HAP-1 (cell line): ENCODE results near the gene CEMIP2.
"Not testable (repeated sequence)": the region's sequence is repeated elsewhere in the genome, so short reads cannot be mapped to it uniquely, and the experiment has no call there.

Experiments used
- DNase-seq, 2 experiments: peaks; one replicate each; pipeline ENCODE4 v3.0.0-alpha.2; 2016 to 2020; ENCODE audit warnings: low spot score in 2 of 2
- H3K27me3 ChIP-seq: fragments of 250-450 bp; sonication (Bioruptor Pico); 2 replicates; pipeline ENCODE4 v1.5.1; 2020; ENCODE audit warnings: low read depth, mild to moderate bottlenecking, moderate library complexity
- H3K36me3 ChIP-seq: fragments of 250-450 bp; sonication (Bioruptor Pico); replicated peaks from 2 replicates; pipeline ENCODE4 v1.5.1; 2020; ENCODE audit warnings: mild to moderate bottlenecking
- H3K4me1 ChIP-seq: fragments of 250-450 bp; sonication (Bioruptor Pico); 2 replicates; pipeline ENCODE4 v1.5.1; 2020; ENCODE audit warnings: mild to moderate bottlenecking
- H3K4me3 ChIP-seq: fragments of 250-450 bp; sonication (Bioruptor Pico); 2 replicates; pipeline ENCODE4 v1.5.1; 2020; ENCODE audit warnings: mild to moderate bottlenecking, moderate library complexity
- H3K9me3 ChIP-seq: fragments of 250-450 bp; sonication (Bioruptor Pico); 2 replicates; pipeline ENCODE4 v1.5.1; 2020; ENCODE audit warnings: mild to moderate bottlenecking, moderate library complexity
- in situ Hi-C: fragments of 300-500 bp; cut with MboI; formaldehyde crosslinking; loops from 3 replicates; pipeline ENCODE4 v1.14.3; 2020; ENCODE audit warnings: low sequenced_read_pairs, inconsistent platforms, mixed read lengths

Gene CEMIP2

GRCh38 chr9:71704796-71705195 is 63.5 kb downstream of the CEMIP2 start:
- in situ Hi-C loops, result no loop called here
- DNase-seq, result no peak

GRCh38 chr9:71703172-71703872 is 65.0 kb downstream of the CEMIP2 start:
- no peak for DNase-seq
- Histone ChIP-seq H3K36me3 (peaks cover 21% of the 10 kb centered on the region), H3K4me1 (no peaks in the 10 kb centered on the region; the same call in none of the 2 replicates), H3K4me3 (no peak overlapping the region), H3K9me3 (no peaks in the 10 kb centered on the region), H3K27me3 (no peaks in the 10 kb centered on the region)
- in situ Hi-C loops, result no loop called here

More at GRCh38 chr9:71704796-71705195, 63.5 kb downstream of the CEMIP2 start:
- Histone ChIP-seq H3K36me3 (peaks cover 30% of the 10 kb centered on the region), H3K4me3 (no peak overlapping the region), H3K4me1 (no peaks in the 10 kb centered on the region; the same call in none of the 2 replicates), H3K27me3 (no peaks in the 10 kb centered on the region), H3K9me3 (no peaks in the 10 kb centered on the region)

GRCh38 chr9:71697882-71698281 is 70.4 kb downstream of the CEMIP2 start:
- H3K36me3 ChIP-seq, result peaks cover 40% of the 10 kb centered on the region
- no peak for DNase-seq
- in situ Hi-C loops, result no loop called here
- H3K27me3 ChIP-seq, result no peaks in the 10 kb centered on the region
- no peaks in the 10 kb centered on the region for H3K9me3 ChIP-seq
- no peaks in the 10 kb centered on the region for H3K4me1 ChIP-seq
- no peak overlapping the region for H3K4me3 ChIP-seq

GRCh38 chr9:71694332-71694731 is 74.0 kb downstream of the CEMIP2 start:
- no peaks in the 10 kb centered on the region for H3K4me1 ChIP-seq
- no peak for DNase-seq
- H3K27me3 ChIP-seq, result no peaks in the 10 kb centered on the region
- no peak overlapping the region for H3K4me3 ChIP-seq
- in situ Hi-C loops, result no loop called here
- no peaks in the 10 kb centered on the region for H3K9me3 ChIP-seq
- H3K36me3 ChIP-seq, result peaks cover 42% of the 10 kb centered on the region

GRCh38 chr9:71693607-71694006 is 74.7 kb downstream of the CEMIP2 start:
- Histone ChIP-seq H3K27me3 (no peaks in the 10 kb centered on the region), H3K4me3 (no peak overlapping the region), H3K9me3 (no peaks in the 10 kb centered on the region), H3K36me3 (peaks cover 48% of the 10 kb centered on the region), H3K4me1 (no peaks in the 10 kb centered on the region)
- in situ Hi-C loops, result no loop called here
- no peak for DNase-seq

GRCh38 chr9:71692337-71692736 is 76.0 kb downstream of the CEMIP2 start:
- in situ Hi-C loops, result no loop called here
- H3K4me1 ChIP-seq, result no peaks in the 10 kb centered on the region
- no peaks in the 10 kb centered on the region for H3K27me3 ChIP-seq
- H3K4me3 ChIP-seq, result no peak overlapping the region
- no peaks in the 10 kb centered on the region for H3K9me3 ChIP-seq
- peaks cover 37% of the 10 kb centered on the region for H3K36me3 ChIP-seq
- DNase-seq, result no peak

- H3K4me1 ChIP-seq, H3K4me3 ChIP-seq, H3K27me3 ChIP-seq, DNase-seq, H3K9me3 ChIP-seq, in situ Hi-C loops: not testable (repeated sequence)
- peaks cover 39% of the 10 kb centered on the region for H3K36me3 ChIP-seq
Observed at GRCh38 chr9:71691576-71691975, 76.7 kb downstream of the CEMIP2 start.

- DNase-seq, result no peak
- H3K27me3 ChIP-seq, result no peaks in the 10 kb centered on the region
- H3K4me3 ChIP-seq, result no peak overlapping the region
- no peaks in the 10 kb centered on the region for H3K4me1 ChIP-seq
- peaks cover 43% of the 10 kb centered on the region for H3K36me3 ChIP-seq
- H3K9me3 ChIP-seq, result no peaks in the 10 kb centered on the region
- in situ Hi-C loops, result no loop called here
Observed at GRCh38 chr9:71690689-71691435, 77.5 kb downstream of the CEMIP2 start.

- in situ Hi-C loops, result no loop called here
- H3K36me3 ChIP-seq, result peaks cover 43% of the 10 kb centered on the region
- DNase-seq, result no peak
- H3K4me1 ChIP-seq, result no peaks in the 10 kb centered on the region
- H3K27me3 ChIP-seq, result no peaks in the 10 kb centered on the region
- H3K4me3 ChIP-seq, result no peak overlapping the region
- H3K9me3 ChIP-seq, result no peaks in the 10 kb centered on the region
Observed at GRCh38 chr9:71690063-71690688, 78.1 kb downstream of the CEMIP2 start.

- Histone ChIP-seq H3K9me3 (no peaks in the 10 kb centered on the region), H3K4me3 (no peak overlapping the region), H3K36me3 (peaks cover 36% of the 10 kb centered on the region), H3K4me1 (peaks cover 3% of the 10 kb centered on the region; the same call in 1 of the 2 replicates), H3K27me3 (no peaks in the 10 kb centered on the region)
- in situ Hi-C loops, result no loop called here
- DNase-seq, result no peak
Observed at GRCh38 chr9:71687676-71688075, 80.6 kb downstream of the CEMIP2 start.

GRCh38 chr9:71685988-71686387 is 82.3 kb downstream of the CEMIP2 start:
- no peak for DNase-seq
- peaks cover 36% of the 10 kb centered on the region for H3K36me3 ChIP-seq
- no peaks in the 10 kb centered on the region for H3K9me3 ChIP-seq
- in situ Hi-C loops, result no loop called here
- H3K4me3 ChIP-seq, result no peak overlapping the region
- peaks cover 3% of the 10 kb centered on the region; the same call in 1 of the 2 replicates for H3K4me1 ChIP-seq
- H3K27me3 ChIP-seq, result no peaks in the 10 kb centered on the region

GRCh38 chr9:71685394-71685793 is 82.9 kb downstream of the CEMIP2 start:
- Histone ChIP-seq H3K9me3 (no peaks in the 10 kb centered on the region), H3K4me1 (peaks cover 3% of the 10 kb centered on the region; the same call in 1 of the 2 replicates), H3K27me3 (no peaks in the 10 kb centered on the region), H3K36me3 (peaks cover 30% of the 10 kb centered on the region), H3K4me3 (no peak overlapping the region)
- in situ Hi-C loops, result no loop called here
- no peak for DNase-seq

- H3K4me3 ChIP-seq, result no peak overlapping the region
- no peaks in the 10 kb centered on the region for H3K27me3 ChIP-seq
- H3K4me1 ChIP-seq, result peaks cover 3% of the 10 kb centered on the region; the same call in 1 of the 2 replicates
- H3K36me3 ChIP-seq, result peaks cover 22% of the 10 kb centered on the region
- DNase-seq, result no peak
- in situ Hi-C loops, result no loop called here
- H3K9me3 ChIP-seq, result no peaks in the 10 kb centered on the region
Observed at GRCh38 chr9:71684566-71684965, 83.7 kb downstream of the CEMIP2 start.
